Measurements from ENCODE around the gene COX5B.
"Not testable (repeated sequence)": the region's sequence is repeated elsewhere in the genome, so short reads cannot be mapped to it uniquely, and the experiment has no call there.

COX5B gene

DNA sequence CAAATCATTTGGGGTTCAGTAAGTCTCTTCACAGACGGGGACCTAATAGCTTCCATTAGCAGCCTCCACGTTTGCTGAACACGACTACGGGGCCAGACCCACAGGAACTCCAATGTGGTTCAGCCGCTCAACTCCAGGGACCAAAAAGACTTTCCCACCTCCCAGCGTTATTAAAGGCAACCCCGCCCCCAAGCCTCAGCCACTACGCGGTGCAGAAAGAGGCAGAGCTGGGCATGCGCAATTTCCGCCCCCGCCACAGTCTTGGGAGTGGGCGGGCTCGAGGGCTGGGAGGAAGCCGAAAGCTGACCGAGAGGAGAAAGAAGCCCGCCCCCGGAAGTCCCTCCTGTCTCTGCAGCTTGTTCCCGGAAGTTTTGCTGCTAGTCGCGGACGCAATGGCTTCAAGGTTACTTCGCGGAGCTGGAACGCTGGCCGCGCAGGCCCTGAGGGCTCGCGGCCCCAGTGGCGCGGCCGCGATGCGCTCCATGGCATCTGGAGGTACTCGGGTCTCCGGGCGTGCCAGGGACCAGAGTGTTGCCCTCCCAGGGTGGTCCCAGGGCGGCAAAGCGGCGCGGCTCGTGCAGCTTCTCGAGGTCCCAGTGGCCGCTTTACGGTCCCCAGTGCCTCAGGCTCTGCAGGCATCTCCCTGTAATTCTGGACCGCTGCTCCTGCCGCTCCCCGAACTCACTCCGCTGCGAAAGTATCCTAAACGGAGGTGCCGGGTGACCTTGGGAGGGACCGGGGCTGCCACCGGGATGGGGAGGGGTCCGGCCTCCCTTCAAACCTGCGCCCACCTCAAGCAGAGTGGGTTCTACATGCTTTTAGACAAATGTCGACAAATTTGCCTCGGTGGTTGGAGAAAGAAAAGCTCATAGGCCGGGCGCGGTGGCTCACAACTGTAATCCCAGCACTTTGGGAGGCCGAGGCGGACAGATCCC, at the start of gene COX5B:
COX5B (plus strand) TSS at position 368 of the 935 bp plus-strand sequence; CDS start at position 393, 25 bp downstream.
- peak; percentile 93 for DNase-seq (ENCODE audit: low read depth)

GRCh38 chr2:97596180-97596579, 49.7 kb upstream of the COX5B start:
- DNase-seq (ENCODE audit: low read depth): not testable (repeated sequence)

- not testable (repeated sequence) for DNase-seq (ENCODE audit: low read depth)
These were observed 44.3 kb upstream of the COX5B start for GRCh38 chr2:97601537-97601936.

DNA sequence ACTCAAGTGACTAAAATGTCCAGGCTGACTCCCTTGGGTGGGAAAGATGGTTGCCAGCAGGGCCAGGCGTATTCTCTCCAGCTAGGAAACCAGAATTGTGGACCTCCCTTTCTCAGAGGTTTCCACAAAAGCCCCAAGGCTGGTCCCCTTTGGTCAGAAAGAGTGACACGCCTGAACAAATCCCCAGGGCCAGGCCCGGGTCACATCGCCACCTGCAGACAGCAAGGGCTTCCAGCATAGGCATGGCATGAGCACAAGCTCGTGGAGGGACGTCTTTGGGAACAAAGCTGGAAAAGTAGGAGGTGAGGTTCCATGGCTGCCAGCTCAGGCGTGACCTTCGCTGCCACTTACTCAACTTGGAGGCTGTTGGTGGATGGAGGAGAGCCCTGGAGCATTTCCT, 40.8 kb upstream of the COX5B start:
- not testable (repeated sequence) for DNase-seq (ENCODE audit: low read depth)

GRCh38 chr2:97605524-97606339, 40.1 kb upstream of the COX5B start:
- not testable (repeated sequence) for DNase-seq (ENCODE audit: low read depth)

- DNase-seq (ENCODE audit: low read depth): not testable (repeated sequence)
These were observed 37.1 kb upstream of the COX5B start for GRCh38 chr2:97608745-97609144.

GRCh38 chr2:97611895-97612294, 34.0 kb upstream of the COX5B start:
- DNase-seq (ENCODE audit: low read depth): not testable (repeated sequence)

DNA sequence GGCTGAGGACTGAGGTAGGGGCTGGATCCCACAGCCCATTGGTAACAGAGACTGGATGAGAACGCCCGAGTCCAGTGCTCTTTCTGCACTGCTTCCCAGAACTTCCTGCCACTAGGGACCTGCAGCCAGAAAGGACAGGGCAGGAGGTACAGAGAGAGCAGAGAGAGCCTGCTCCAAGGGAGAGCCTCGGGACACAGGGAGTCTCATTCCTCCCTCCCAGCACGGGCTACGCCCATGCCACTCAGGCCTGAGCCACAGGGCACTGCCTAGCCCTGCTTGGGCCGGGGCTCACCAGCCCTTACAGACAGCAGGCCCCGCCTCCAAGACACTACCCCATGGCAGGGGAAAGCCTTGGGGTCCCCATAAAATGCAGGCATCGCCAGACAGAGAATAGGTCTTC, 30.1 kb upstream of the COX5B start:
- DNase-seq (ENCODE audit: low read depth): not testable (repeated sequence)

DNA sequence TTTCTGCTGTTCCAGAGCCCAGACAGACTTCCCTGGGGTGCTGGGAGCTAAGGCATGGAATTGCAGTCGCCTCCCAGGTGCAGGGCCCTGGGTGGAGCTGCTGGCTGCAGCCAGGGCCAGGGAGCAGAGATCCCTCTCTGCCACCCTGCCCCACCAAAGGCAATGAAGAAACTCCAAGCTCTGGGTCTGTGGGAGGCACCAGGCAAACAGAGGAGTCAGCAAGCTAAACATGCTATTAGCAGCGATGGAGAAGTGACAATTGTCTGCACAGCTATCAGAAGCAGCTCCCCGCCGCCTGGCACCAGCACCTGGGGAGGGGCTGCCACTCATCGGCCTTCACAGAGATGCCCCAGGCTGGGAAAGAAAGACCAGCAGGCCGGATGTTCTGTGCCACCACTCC, 28.0 kb upstream of the COX5B start:
- no peak for DNase-seq (ENCODE audit: low read depth)

GRCh38 chr2:97618939-97619827, 26.7 kb upstream of the COX5B start:
- not testable (repeated sequence) for DNase-seq (ENCODE audit: low read depth)

- DNase-seq (ENCODE audit: low read depth): not testable (repeated sequence)
These were observed 25.4 kb upstream of the COX5B start for GRCh38 chr2:97620492-97620891.

GRCh38 chr2:97622976-97623375, 22.9 kb upstream of the COX5B start:
- not testable (repeated sequence) for DNase-seq (ENCODE audit: low read depth)

GRCh38 chr2:97625354-97626048, 20.4 kb upstream of the COX5B start:
- not testable (repeated sequence) for DNase-seq (ENCODE audit: low read depth)

DNA sequence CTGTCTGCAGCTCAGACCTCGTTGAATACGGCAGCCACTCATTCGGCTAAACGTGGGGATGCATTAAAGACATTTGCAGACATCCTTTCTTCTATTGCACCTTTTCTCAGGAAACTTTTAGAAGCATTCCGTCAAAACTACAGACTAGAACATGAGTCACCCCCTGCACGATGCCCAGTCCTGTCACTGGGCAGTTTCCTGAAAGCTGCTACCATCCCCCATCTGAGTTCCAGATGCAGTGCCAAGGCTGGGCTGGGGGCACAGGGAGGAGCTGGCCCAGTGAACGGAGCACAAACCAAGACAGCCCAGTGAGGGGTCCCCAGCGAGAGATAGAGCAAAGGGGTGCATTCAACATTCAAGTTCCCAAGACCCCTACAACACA, 19.8 kb upstream of the COX5B start:
- not testable (repeated sequence) for DNase-seq (ENCODE audit: low read depth)

- DNase-seq (ENCODE audit: low read depth): no peak
These were observed 1.7 kb upstream of the COX5B start for GRCh38 chr2:97644023-97644717.

GRCh38 chr2:97645112-97645694, 659 bp upstream of the COX5B start:
- DNase-seq (ENCODE audit: low read depth): no peak

DNA sequence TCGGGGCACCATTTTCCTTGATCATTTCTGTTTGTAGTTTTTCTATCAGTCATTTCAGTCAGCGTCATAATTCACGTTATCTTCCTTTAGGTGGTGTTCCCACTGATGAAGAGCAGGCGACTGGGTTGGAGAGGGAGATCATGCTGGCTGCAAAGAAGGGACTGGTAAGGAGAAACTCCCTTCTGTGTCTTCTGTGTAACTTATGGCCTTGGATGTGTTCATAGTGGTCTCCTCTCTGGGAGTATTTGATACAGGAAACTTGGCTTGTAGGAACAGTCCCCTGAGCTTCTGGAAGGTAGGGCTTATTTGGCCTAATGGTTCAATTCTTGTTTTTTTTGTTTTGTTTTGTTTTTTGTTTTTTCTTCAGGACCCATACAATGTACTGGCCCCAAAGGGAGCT, 1.1 kb downstream of the COX5B start:
- no peak for DNase-seq (ENCODE audit: low read depth)

GRCh38 chr2:97651114-97651513, 5.3 kb downstream of the COX5B start:
- no peak for DNase-seq (ENCODE audit: low read depth)

GRCh38 chr2:97653473-97653872, 7.6 kb downstream of the COX5B start:
- DNase-seq (ENCODE audit: low read depth): no peak

- no peak for DNase-seq (ENCODE audit: low read depth)
These were observed 8.0 kb downstream of the COX5B start for GRCh38 chr2:97653874-97654273.

Measured in amniotic epithelial cell (primary cell).